Osteoblast (primary cell): Measurements from ENCODE around the gene VPS35L. TPM values are rescaled to one million over a fixed set of nuclear protein-coding genes. Genes with fewer than 3 reads are reported as not detected.

Experiments used
- DNase-seq: peaks from one replicate; pipeline ENCODE4 v3.0.0; 2011; ENCODE audit warnings: low spot score, mixed read lengths; ENCODE audit not compliant: insufficient read length; ENCODE audit errors: missing footprints
- H2AFZ ChIP-seq: 2 replicates; pipeline ENCODE4 v1.6.0; 2011; ENCODE audit warnings: mild to moderate bottlenecking, low read length
- H3K27ac ChIP-seq: 2 replicates; pipeline ENCODE4 v1.5.1; 2011; ENCODE audit warnings: mild to moderate bottlenecking, low read depth, low read length, moderate library complexity
- H3K27me3 ChIP-seq: 2 replicates; pipeline ENCODE4 v1.6.0; 2012; ENCODE audit warnings: mild to moderate bottlenecking, control low read depth, inconsistent platforms, low read length, moderate library complexity; ENCODE audit not compliant: insufficient read depth
- H3K36me3 ChIP-seq: 2 replicates; pipeline ENCODE4 v1.5.1; 2011; ENCODE audit warnings: mild to moderate bottlenecking, low read length, control low read depth, moderate library complexity; ENCODE audit not compliant: insufficient read depth
- H3K4me1 ChIP-seq: 2 replicates; pipeline ENCODE4 v1.5.1; 2011; ENCODE audit warnings: mild to moderate bottlenecking, low read length, control low read depth, moderate library complexity; ENCODE audit not compliant: insufficient read depth
- H3K4me2 ChIP-seq: 2 replicates; pipeline ENCODE4 v1.6.0; 2011; ENCODE audit warnings: mild to moderate bottlenecking, low read length; ENCODE audit not compliant: insufficient read depth
- H3K4me3 ChIP-seq: fragments of 200-600 bp; sonication (generic); 3 replicates; pipeline ENCODE4 v1.5.1; 2012; ENCODE audit warnings: mild to moderate bottlenecking, low read length, inconsistent platforms; ENCODE audit not compliant: insufficient read depth
- H3K79me2 ChIP-seq: 2 replicates; pipeline ENCODE4 v1.6.0; 2012; ENCODE audit warnings: mild to moderate bottlenecking, low read length, control low read depth, inconsistent platforms; ENCODE audit not compliant: insufficient read depth
- H3K9me3 ChIP-seq: 2 replicates; pipeline ENCODE4 v1.5.1; 2011; ENCODE audit warnings: low read depth, low read length, control low read depth
- H4K20me1 ChIP-seq: 2 replicates; pipeline ENCODE4 v1.6.0; 2012; ENCODE audit warnings: mild to moderate bottlenecking, low read length, control low read depth; ENCODE audit not compliant: insufficient read depth
- total RNA-seq: library from RNA; depleted of rRNA; stranded (reverse); fragments of >200 nt; gene quantifications from 2 replicates; pipeline ENCODE4 v1.2.3, GENCODE V29; 2012
- TF ChIP-seq, protein P1 (sequence below): IDR thresholded peaks from 2 replicates; pipeline ENCODE4 v1.5.1; 2011; ENCODE audit warnings: mild to moderate bottlenecking, low read depth, low read length, moderate library complexity; ENCODE audit errors: extremely low read depth

The VPS35L gene
- total RNA-seq, 1 donor, result 64.8 TPM

DNA sequence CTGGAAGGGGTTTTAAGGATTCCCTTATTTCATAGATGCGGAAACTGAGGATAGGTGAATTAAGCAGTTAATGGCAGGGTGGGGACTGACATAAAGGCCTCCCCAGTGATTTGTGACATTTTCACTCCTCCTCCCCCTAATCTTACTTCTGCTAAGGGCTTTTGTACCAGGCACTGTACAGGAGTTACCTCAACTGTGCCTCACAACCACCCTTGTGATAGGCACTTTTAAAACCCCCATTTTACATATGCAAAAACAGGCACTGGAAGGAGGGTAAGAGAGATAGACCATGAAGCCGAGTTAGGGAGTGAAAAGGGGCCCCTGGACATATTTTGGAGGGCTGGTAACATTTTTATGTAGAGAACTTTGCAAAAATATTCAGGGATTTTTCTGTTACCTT is 32.7 kb upstream of the VPS35L start:
- Histone ChIP-seq H3K4me2 (no peak overlapping the region), H3K4me1 (peaks cover 28% of the 10 kb centered on the region), H3K27me3 (no peaks in the 10 kb centered on the region), H4K20me1 (peaks cover 15% of the 10 kb centered on the region), H3K27ac (no peak overlapping the region), H2AFZ (peak overlapping the region; percentile 96), H3K36me3 (peaks cover under 1% of the 10 kb centered on the region), H3K9me3 (no peaks in the 10 kb centered on the region), H3K79me2 (peaks cover 53% of the 10 kb centered on the region), H3K4me3 (no peak overlapping the region)
- TF ChIP-seq, protein P1, sequence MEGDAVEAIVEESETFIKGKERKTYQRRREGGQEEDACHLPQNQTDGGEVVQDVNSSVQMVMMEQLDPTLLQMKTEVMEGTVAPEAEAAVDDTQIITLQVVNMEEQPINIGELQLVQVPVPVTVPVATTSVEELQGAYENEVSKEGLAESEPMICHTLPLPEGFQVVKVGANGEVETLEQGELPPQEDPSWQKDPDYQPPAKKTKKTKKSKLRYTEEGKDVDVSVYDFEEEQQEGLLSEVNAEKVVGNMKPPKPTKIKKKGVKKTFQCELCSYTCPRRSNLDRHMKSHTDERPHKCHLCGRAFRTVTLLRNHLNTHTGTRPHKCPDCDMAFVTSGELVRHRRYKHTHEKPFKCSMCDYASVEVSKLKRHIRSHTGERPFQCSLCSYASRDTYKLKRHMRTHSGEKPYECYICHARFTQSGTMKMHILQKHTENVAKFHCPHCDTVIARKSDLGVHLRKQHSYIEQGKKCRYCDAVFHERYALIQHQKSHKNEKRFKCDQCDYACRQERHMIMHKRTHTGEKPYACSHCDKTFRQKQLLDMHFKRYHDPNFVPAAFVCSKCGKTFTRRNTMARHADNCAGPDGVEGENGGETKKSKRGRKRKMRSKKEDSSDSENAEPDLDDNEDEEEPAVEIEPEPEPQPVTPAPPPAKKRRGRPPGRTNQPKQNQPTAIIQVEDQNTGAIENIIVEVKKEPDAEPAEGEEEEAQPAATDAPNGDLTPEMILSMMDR, result no peak
- no peak for DNase-seq

DNA sequence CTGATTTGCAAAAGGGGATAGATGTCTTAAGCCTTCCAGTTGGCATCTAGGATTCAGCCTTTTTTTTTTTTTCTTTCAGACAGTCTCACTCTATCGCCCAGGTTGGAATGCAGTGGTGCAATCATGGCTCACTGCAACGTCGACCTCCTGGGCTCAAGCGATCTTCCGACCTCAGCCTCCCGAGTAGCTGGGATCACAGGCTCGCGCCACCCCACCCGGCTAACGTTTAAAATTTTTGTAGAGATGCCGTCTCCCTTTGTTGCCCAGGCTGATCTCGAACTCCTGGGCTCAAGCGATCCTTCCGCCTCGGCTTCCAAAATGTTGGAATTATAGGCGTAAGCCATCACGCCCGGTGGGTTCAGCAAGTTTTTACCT is 32.3 kb upstream of the VPS35L start:
- no peaks in the 10 kb centered on the region for H3K9me3 ChIP-seq
- peaks cover 15% of the 10 kb centered on the region for H4K20me1 ChIP-seq
- peaks cover 5% of the 10 kb centered on the region for H3K36me3 ChIP-seq
- no peak overlapping the region for H3K4me3 ChIP-seq
- TF ChIP-seq, protein P1, result no peak
- no peak for DNase-seq
- H3K27me3 ChIP-seq, result no peaks in the 10 kb centered on the region
- H3K79me2 ChIP-seq, result peaks cover 53% of the 10 kb centered on the region
- H3K27ac ChIP-seq, result no peak overlapping the region
- no peak overlapping the region for H2AFZ ChIP-seq
- no peak overlapping the region for H3K4me2 ChIP-seq
- peaks cover 28% of the 10 kb centered on the region for H3K4me1 ChIP-seq

DNA sequence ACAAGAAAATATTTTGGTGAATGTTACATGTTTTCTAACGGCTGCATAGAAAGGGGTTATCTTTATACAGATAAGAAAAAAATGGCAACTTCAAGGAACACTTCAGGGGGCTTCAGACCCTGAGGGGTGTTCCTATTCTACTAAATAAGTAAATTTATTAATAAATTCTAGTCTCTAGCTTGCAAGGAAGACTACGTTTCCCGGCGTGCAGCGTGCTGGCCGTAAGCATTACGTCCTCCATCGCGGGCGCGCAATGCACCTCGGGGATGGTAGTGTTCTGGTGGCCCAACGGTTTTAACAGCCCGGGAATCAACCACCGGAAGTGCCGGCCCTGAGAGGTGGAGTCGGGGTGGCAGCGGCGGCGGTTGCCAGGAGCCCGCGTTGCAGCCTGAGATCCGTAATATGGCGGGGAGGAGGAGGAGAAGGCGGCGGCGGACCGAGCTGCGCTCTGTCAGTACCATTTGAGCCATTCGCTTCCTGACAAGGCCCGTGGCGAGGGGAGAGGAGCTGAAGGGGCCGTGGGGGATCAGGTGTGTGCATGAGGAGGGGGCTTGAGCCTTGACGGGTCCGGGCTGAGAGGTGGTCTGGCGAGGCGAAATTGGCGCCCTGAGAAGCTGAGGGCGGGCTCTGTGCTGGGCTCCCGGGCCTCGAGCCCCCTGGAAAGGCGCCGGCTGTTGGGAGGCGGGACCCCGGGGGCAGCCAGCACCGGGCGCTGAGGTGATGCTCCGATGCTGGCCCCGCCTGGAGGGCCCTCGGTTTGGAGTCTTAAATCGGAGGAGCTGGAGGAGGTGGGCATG is 31.7 kb upstream of the VPS35L start, which contains the start of gene CCP110:
Gene CCP110 (plus strand): TSS at position 384 of the 797 bp plus-strand sequence. CDS start 3,940 bp downstream, outside the sequence.
- no peaks in the 10 kb centered on the region for H3K27me3 ChIP-seq
- TF ChIP-seq, protein P1, result no peak
- H3K27ac ChIP-seq, result peak within 1 kb of the TSS; percentile 69
- H3K4me1 ChIP-seq, result peaks cover 28% of the 10 kb centered on the region
- no peaks in the 10 kb centered on the region for H3K9me3 ChIP-seq
- DNase-seq, result peak; percentile 96
- peak within 1 kb of the TSS; percentile 93 for H3K4me2 ChIP-seq
- peak within 1 kb of the TSS; percentile 98 for H2AFZ ChIP-seq
- peak within 1 kb of the TSS; percentile 96 for H3K4me3 ChIP-seq
- H3K36me3 ChIP-seq, result peaks cover 11% of the 10 kb centered on the region
- H3K79me2 ChIP-seq, result peaks cover 51% of the 10 kb centered on the region
- peaks cover 10% of the 10 kb centered on the region for H4K20me1 ChIP-seq

DNA sequence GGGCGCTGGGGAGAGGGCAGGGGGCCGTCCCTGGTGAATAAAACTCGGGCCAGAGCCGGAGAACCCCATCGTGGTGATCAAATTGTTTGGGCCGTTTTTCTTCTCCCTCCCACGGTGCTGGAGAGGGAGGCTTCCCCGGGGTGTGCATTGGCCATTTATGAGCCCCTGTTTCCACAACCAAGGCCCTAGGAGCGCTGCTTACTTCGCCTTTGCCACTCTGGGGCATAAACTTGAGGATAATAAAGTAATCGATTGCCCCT is 31.2 kb upstream of the VPS35L start:
- Histone ChIP-seq H3K4me2 (peak overlapping the region; percentile 93), H3K79me2 (peaks cover 49% of the 10 kb centered on the region), H3K27me3 (no peaks in the 10 kb centered on the region), H3K36me3 (peaks cover 14% of the 10 kb centered on the region), H2AFZ (peak overlapping the region; percentile 98), H4K20me1 (peaks cover 7% of the 10 kb centered on the region), H3K4me3 (peak overlapping the region; percentile 96), H3K27ac (peak overlapping the region; percentile 69), H3K9me3 (no peaks in the 10 kb centered on the region), H3K4me1 (peaks cover 28% of the 10 kb centered on the region)
- TF ChIP-seq, protein P1, result no peak
- peak; percentile 71 for DNase-seq
